Sigmoid colon (tissue), 7 donors: Measurements from ENCODE around the gene DCAF11. TPM values are rescaled to one million over a fixed set of nuclear protein-coding genes. Genes with fewer than 3 reads are reported as not detected.

ENCODE experiments used
- DNase-seq: peaks from one replicate; pipeline ENCODE4 v3.0.0-alpha.2; 2019
- H3K27ac ChIP-seq, 4 donors: fragments of 200-600 bp; sonication (generic); one replicate each; pipeline ENCODE4 v1.5.1; 2016 to 2019; ENCODE audit warnings: mild to moderate bottlenecking in 1 of 4
- H3K27me3 ChIP-seq, 3 donors: fragments of 200-600 bp; sonication (generic); one replicate each; pipeline ENCODE4 v1.5.1; 2019; ENCODE audit warnings: mild to moderate bottlenecking in 1 of 3
- H3K36me3 ChIP-seq, 4 donors: fragments of 200-600 bp; sonication (generic); one replicate each; pipeline ENCODE4 v1.5.1; 2016 to 2019
- H3K4me1 ChIP-seq, 4 donors: fragments of 200-600 bp; sonication (generic); one replicate each; pipeline ENCODE4 v1.5.1; 2017 to 2019
- H3K4me3 ChIP-seq, 4 donors: fragments of 200-600 bp; sonication (generic); one replicate each; pipeline ENCODE4 v1.5.1; 2017 to 2019; ENCODE audit warnings: mild to moderate bottlenecking in 2 of 4, moderate library complexity in 1 of 4
- H3K9me3 ChIP-seq, 4 donors: fragments of 200-600 bp in 3 of 4; sonication (generic) in 3 of 4; one replicate each; pipeline versions ENCODE4 v1.5.1 to v1.6.1; 2013 to 2019
- CTCF ChIP-seq, 4 experiments: fragments of 450-650 bp in 3 of 4; fragments of 200-600 bp in 1 of 4; IDR thresholded peaks; one replicate each; pipeline ENCODE4 v1.5.1; 2016 to 2019; ENCODE audit warnings: antibody characterized with exemption in 4 of 4, mild to moderate bottlenecking in 3 of 4, moderate library complexity in 2 of 4
- EP300 ChIP-seq, 4 donors: sonication (generic); formaldehyde crosslinking; IDR thresholded peaks; one replicate each; pipeline ENCODE4 v1.6.1; 2017; ENCODE audit warnings: antibody characterized with exemption in 4 of 4
- POLR2A ChIP-seq, 2 donors: fragments of 450-650 bp; IDR thresholded peaks; one replicate each; pipeline ENCODE4 v1.6.1; 2016; ENCODE audit warnings: antibody characterized with exemption in 2 of 2, mild to moderate bottlenecking in 2 of 2, moderate library complexity in 2 of 2
- POLR2AphosphoS5 ChIP-seq, 4 donors: sonication (generic); formaldehyde crosslinking; IDR thresholded peaks; one replicate each; pipeline ENCODE4 v1.6.1; 2017; ENCODE audit warnings: antibody characterized with exemption in 4 of 4
- WGBS, 2 donors: extraction: QIAGEN DNeasy Blood & Tissue Kit; methylation state at CpG; one replicate each; pipeline ENCODE4 v1.1.7; 2013; 5-methylcytosine and 5-hydroxymethylcytosine counted together
- intact Hi-C: fragments of 100-400 bp; cut with DNase I; formaldehyde crosslinking; loops from one replicate; pipeline ENCODE4 v1.15.1; 2023
- polyA plus RNA-seq, 3 donors: library from polyadenylated mRNA; stranded (reverse); fragments of 200-250 nt; gene quantifications; one replicate each; pipeline ENCODE4 v1.2.3, GENCODE V29; 2013
- total RNA-seq, 4 donors: library from RNA; depleted of rRNA; stranded (reverse); fragments of >200 nt; gene quantifications; one replicate each; pipeline ENCODE4 v1.1.0, GENCODE V29; 2016
- donor health status: healthy with polysubstance abuse.
- donor health status: Bipolar disorder and iron deficiency.
- donor health status: healthy.

DCAF11 gene
- total and polyA plus RNA-seq, 7 donors = 37.7 to 82.9 (median 70.9) TPM

GRCh38 chr14:24145219-24145618 lies 30.6 kb downstream of the DCAF11 start:
- no peak overlapping the region for H3K4me3 ChIP-seq
- no peak for DNase-seq
- TF ChIP-seq CTCF (IDR thresholded peaks at IDR 0.05) = no peak
- TF ChIP-seq POLR2AphosphoS5 (IDR thresholded peaks at IDR 0.05) = no peak
- TF ChIP-seq EP300 (IDR thresholded peaks at IDR 0.05) = no peak
- TF ChIP-seq POLR2A (IDR thresholded peaks at IDR 0.05) = no peak
- H3K4me1 ChIP-seq = peaks cover 0 to 59% (median 42%) of the 10 kb centered on the region in 4 donors
- peak overlapping the region; percentile 92 to 96 (median 95) for H3K27ac ChIP-seq
- intact Hi-C loops = loop anchor here (5.0 to 10.0 kb wide), 3 partner anchors 87 to 840 kb away; partner anchors contain the start of genes BCL2L2, GMPR2, NEDD8 and PPP1R3E
- no peaks in the 10 kb centered on the region for H3K9me3 ChIP-seq
- 88% methylated on average over 2 of the region's 2 CpGs for WGBS, 2 donors
- H3K27me3 ChIP-seq = no peaks in the 10 kb centered on the region
- peaks cover 3 to 28% (median 13%) of the 10 kb centered on the region in 4 donors for H3K36me3 ChIP-seq

GRCh38 chr14:24145690-24146452 lies 31.3 kb downstream of the DCAF11 start:
- no peak for TF ChIP-seq EP300 (IDR thresholded peaks at IDR 0.05)
- no peak for TF ChIP-seq POLR2A (IDR thresholded peaks at IDR 0.05)
- no peak for TF ChIP-seq POLR2AphosphoS5 (IDR thresholded peaks at IDR 0.05)
- TF ChIP-seq CTCF (IDR thresholded peaks at IDR 0.05) = no peak
- intact Hi-C loops = loop anchor here (2.0 to 10.0 kb wide), 4 partner anchors 15 to 841 kb away; partner anchors contain the start of genes BCL2L2, GMPR2, IRF9 and NEDD8

GRCh38 chr14:24146453-24146977 lies 31.9 kb downstream of the DCAF11 start, which contains the start of gene PSME2:
Gene PSME2 (minus strand): TSS chr14:24146610. CDS start chr14:24146581, 29 bp downstream.
- 0% methylated on average over 25 of the region's 25 CpGs for WGBS, 2 donors
- no peak for TF ChIP-seq CTCF (IDR thresholded peaks at IDR 0.05)
- peak; percentile 44 to 76 (median 48) for TF ChIP-seq POLR2AphosphoS5 (IDR thresholded peaks at IDR 0.05)
- TF ChIP-seq POLR2A (IDR thresholded peaks at IDR 0.05) = peak in 1 of 2 donors; percentile 26
- TF ChIP-seq EP300 (IDR thresholded peaks at IDR 0.05) = no peak
- Histone ChIP-seq H3K36me3 (peaks cover 11 to 41% (median 26%) of the 10 kb centered on the region in 4 donors), H3K9me3 (no peaks in the 10 kb centered on the region), H3K4me1 (peaks cover 0 to 49% (median 37%) of the 10 kb centered on the region in 4 donors), H3K27ac (peak within 1 kb of the TSS; percentile 92 to 96 (median 95)), H3K4me3 (peak within 1 kb of the TSS; percentile 58 to 98 (median 77)), H3K27me3 (no peaks in the 10 kb centered on the region)
- peak; percentile 98 for DNase-seq
- intact Hi-C loops = loop anchor here (2.0 to 10.0 kb wide), 4 partner anchors 14 to 842 kb away; partner anchors contain the start of genes BCL2L2, GMPR2, IRF9 and NEDD8

More at GRCh38 chr14:24145690-24146452, 31.3 kb downstream of the DCAF11 start:
- H3K27ac ChIP-seq = peak overlapping the region; percentile 92 to 96 (median 95)
- H3K27me3 ChIP-seq = no peaks in the 10 kb centered on the region
- H3K4me1 ChIP-seq = peaks cover 0 to 52% (median 37%) of the 10 kb centered on the region in 4 donors
- DNase-seq = no peak
- H3K9me3 ChIP-seq = no peaks in the 10 kb centered on the region
- H3K36me3 ChIP-seq = peaks cover 4 to 34% (median 20%) of the 10 kb centered on the region in 4 donors
- peak overlapping the region; percentile 58 to 98 (median 77) for H3K4me3 ChIP-seq
- 3 to 13% methylated on average over 9 of the region's 9 CpGs for WGBS, 2 donors

- TF ChIP-seq POLR2A (IDR thresholded peaks at IDR 0.05) (peak; percentile 32 to 70), POLR2AphosphoS5 (IDR thresholded peaks at IDR 0.05) (peak; percentile 63 to 85 (median 75)), EP300 (IDR thresholded peaks at IDR 0.05) (no peak), CTCF (IDR thresholded peaks at IDR 0.05) (no peak)
- peak within 1 kb of the TSS; percentile 92 to 96 (median 95) for H3K27ac ChIP-seq
- WGBS, 2 donors = 0 to 1% methylated on average over 57 of the region's 57 CpGs
- H3K9me3 ChIP-seq = no peaks in the 10 kb centered on the region
- H3K4me1 ChIP-seq = peaks cover 0 to 46% (median 35%) of the 10 kb centered on the region in 4 donors
- H3K4me3 ChIP-seq = peak within 1 kb of the TSS; percentile 58 to 98 (median 77)
- DNase-seq = peak; percentile 100
- H3K36me3 ChIP-seq = peaks cover 17 to 47% (median 32%) of the 10 kb centered on the region in 4 donors
- no peaks in the 10 kb centered on the region for H3K27me3 ChIP-seq
- intact Hi-C loops = loop anchor here (2.0 to 10.0 kb wide), 4 partner anchors 14 to 842 kb away; partner anchors contain the start of genes BCL2L2, GMPR2, IRF9 and NEDD8
Observed at GRCh38 chr14:24146978-24147760, 32.6 kb downstream of the DCAF11 start, which contains the start of gene RNF31. Gene RNF31 (plus strand): TSS chr14:24147498. CDS start chr14:24147699, 201 bp downstream.
